ENCODE data around the gene LLCFC1. TPM values are rescaled to one million over a fixed set of nuclear protein-coding genes. Genes with fewer than 3 reads are reported as not detected.

LLCFC1 gene
- polyA plus RNA-seq, 1 experiment, result not detected

GRCh38 chr7:142959202-142959601 lies 19.9 kb downstream of the LLCFC1 start:
- Histone ChIP-seq H3K4me3 (ENCODE audit: low read depth, low read length) (no peak overlapping the region), H3K36me3 (ENCODE audit: control insufficient read depth, insufficient read depth, low read length) (no peaks in the 10 kb centered on the region), H3K27me3 (ENCODE audit: control insufficient read depth, insufficient read depth, low read length) (no peaks in the 10 kb centered on the region)
- no peak for TF ChIP-seq CTCF (IDR thresholded peaks at IDR 0.05; ENCODE audit: insufficient read depth, low read depth, low read length)
- DNase-seq (ENCODE audit: low read depth), result no peak
- ChIA-PET CTCF (no interaction called here), POLR2A (no interaction called here)

DNA sequence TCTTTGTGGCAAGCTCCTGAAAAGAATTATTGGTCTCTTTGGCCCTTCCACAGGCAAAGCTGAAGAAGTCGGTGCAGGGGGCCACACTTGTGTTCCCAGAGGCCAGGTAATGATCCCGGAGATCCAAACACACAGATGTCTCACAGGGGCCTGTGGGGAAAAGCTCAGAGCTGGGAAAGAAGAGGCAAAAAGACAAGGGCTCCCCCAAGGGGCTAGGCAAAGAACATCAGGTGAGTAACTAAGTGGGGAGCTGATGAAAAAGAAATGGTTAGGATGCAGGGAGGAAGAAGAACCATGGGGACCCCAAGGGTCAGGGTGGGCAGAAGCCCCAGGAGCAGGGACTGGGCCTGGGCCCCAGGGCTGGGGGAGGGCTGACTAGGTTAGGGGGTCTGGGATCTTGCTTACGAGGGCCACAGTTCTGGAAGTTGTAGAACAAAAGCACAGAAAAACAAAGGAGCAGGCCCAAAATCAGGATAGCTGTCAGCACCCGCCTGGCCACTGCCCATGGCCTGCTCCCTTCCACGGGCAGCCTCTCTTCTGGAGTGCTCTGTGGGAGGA lies 21.8 kb downstream of the LLCFC1 start:
- Histone ChIP-seq H3K27me3 (ENCODE audit: control insufficient read depth, insufficient read depth, low read length) (no peaks in the 10 kb centered on the region), H3K4me3 (ENCODE audit: low read depth, low read length) (no peak overlapping the region), H3K36me3 (ENCODE audit: control insufficient read depth, insufficient read depth, low read length) (no peaks in the 10 kb centered on the region)
- no peak for TF ChIP-seq CTCF (IDR thresholded peaks at IDR 0.05; ENCODE audit: insufficient read depth, low read depth, low read length)
- ChIA-PET CTCF (no interaction called here), POLR2A (interaction anchor here (0.6 kb wide), 1 partner anchor 354 kb away, joined by 3 read pairs; no protein-coding TSS in a partner anchor)
- no peak for DNase-seq (ENCODE audit: low read depth)

DNA sequence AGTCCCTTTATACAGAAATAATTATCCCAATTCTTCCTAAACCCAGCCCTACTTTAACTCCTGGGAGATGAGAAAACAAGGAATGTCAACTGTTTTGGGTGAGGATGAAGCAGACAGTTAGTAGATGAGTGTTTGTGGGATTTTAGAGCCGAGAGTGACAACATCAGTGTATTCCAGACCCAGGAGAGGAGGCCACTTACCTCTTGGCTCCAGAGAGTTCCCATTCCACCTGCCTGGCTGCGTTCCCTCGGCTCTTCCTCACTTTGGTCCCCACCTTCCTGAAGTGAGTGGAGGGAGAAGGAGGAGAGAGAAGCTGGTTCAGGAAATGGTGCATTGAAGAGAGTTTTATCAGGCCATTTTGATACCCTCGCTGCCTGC lies 22.3 kb downstream of the LLCFC1 start:
- H3K27me3 ChIP-seq (ENCODE audit: control insufficient read depth, insufficient read depth, low read length), result no peaks in the 10 kb centered on the region
- H3K4me3 ChIP-seq (ENCODE audit: low read depth, low read length), result no peak overlapping the region
- ChIA-PET POLR2A (no interaction called here), CTCF (no interaction called here)
- no peak for TF ChIP-seq CTCF (IDR thresholded peaks at IDR 0.05; ENCODE audit: insufficient read depth, low read depth, low read length)
- H3K36me3 ChIP-seq (ENCODE audit: control insufficient read depth, insufficient read depth, low read length), result no peaks in the 10 kb centered on the region
- no peak for DNase-seq (ENCODE audit: low read depth)

DNA sequence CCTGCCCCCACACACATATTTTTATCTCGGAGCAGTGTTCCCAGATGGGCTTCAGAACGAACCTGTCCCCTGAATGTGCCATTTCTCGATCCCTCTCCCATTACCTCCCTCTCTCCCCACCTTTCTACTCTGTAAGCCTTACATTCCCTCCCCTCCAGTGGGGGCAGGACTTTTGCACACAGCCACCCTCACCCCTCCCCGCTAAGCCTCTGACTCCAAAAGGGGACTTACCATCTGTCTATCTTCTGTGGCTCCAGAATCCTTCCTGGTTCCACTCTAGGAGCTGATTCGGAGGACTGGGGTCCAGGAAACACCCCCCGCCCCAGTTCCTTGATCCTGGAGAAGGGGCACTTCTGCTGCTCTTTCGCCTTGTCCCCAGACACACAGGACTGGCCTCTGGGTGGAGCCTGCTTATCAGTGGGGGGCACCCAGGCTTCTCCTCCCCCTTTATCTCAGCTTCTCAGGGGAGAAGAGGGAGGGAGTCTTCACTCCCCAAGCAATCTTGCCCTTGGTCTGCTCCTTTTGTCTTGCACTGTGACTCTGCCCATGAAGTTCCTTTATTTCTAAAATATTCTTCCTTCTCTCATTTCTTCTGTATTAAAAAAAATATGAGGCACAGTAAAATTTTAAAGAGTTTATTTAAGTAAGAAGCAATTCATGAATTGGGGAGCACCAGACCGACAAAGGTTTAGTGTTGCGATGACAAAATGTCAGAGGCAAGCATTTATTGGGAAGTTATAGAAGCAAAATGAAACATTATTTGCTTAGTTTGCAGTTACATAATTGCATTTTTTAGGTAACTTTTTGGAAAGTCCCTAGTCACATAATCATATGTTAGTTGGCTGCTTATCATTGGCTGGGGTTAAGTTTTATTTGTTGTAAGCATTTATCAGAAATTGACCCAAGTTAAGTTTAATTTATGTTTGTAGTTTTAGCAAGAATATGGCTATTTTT lies 23.0 kb downstream of the LLCFC1 start, which contains the start of gene KEL:
TSS of gene KEL (minus strand) at position 391 of the 954 bp plus-strand sequence. CDS start at position 234, 157 bp downstream.
- Histone ChIP-seq H3K36me3 (ENCODE audit: control insufficient read depth, insufficient read depth, low read length) (no peaks in the 10 kb centered on the region), H3K27me3 (ENCODE audit: control insufficient read depth, insufficient read depth, low read length) (no peaks in the 10 kb centered on the region), H3K4me3 (ENCODE audit: low read depth, low read length) (no peak within 1 kb of the TSS)
- POLR2A ChIA-PET, result no interaction called here
- no peak for TF ChIP-seq CTCF (IDR thresholded peaks at IDR 0.05; ENCODE audit: insufficient read depth, low read depth, low read length)
- DNase-seq (ENCODE audit: low read depth), result no peak
- CTCF ChIA-PET, result no interaction called here

DNA sequence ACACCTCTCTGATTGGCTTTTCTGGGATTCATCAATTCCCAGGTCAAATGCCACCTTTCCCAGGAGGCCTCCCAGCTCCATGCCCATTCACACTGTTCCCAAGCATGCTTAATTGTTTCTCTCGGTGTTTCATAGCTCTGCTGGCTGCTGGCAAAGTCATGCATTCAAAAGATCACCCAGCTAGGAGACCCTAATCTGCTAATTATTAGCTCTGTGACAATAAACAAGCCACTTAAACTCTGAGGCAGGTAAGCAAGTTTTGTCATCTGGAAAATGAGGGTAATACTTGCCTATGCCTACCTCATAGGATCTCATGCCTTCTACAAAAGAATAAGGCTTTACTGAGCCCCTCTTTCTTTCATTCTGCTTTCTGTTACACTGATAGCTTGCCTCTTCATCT lies 23.7 kb downstream of the LLCFC1 start:
- ChIA-PET POLR2A (no interaction called here), CTCF (no interaction called here)
- Histone ChIP-seq H3K27me3 (ENCODE audit: control insufficient read depth, insufficient read depth, low read length) (no peaks in the 10 kb centered on the region), H3K36me3 (ENCODE audit: control insufficient read depth, insufficient read depth, low read length) (no peaks in the 10 kb centered on the region), H3K4me3 (ENCODE audit: low read depth, low read length) (no peak overlapping the region)
- no peak for TF ChIP-seq CTCF (IDR thresholded peaks at IDR 0.05; ENCODE audit: insufficient read depth, low read depth, low read length)
- DNase-seq (ENCODE audit: low read depth), result no peak
